Fibroblast of villous mesenchyme (primary cell): ENCODE measurements around the gene TRPM5. TPM values are rescaled to one million over a fixed set of nuclear protein-coding genes. Genes with fewer than 3 reads are reported as not detected.

ENCODE experiments used
- DNase-seq: peaks from one replicate; pipeline ENCODE4 v3.0.0-alpha.2; 2010; ENCODE audit warnings: low read depth
- H3K4me3 ChIP-seq: 2 replicates; pipeline ENCODE4 v1.5.1; 2011; ENCODE audit warnings: low read depth, mild to moderate bottlenecking, low read length
- CTCF ChIP-seq: IDR thresholded peaks from 2 replicates; pipeline ENCODE4 v1.5.1; 2012; ENCODE audit warnings: low read depth, mild to moderate bottlenecking, low read length; ENCODE audit not compliant: insufficient read depth
- total RNA-seq: library from RNA; depleted of rRNA; stranded (reverse); fragments of >200 nt; gene quantifications from 2 replicates; pipeline ENCODE4 v1.2.3, GENCODE V29; 2012

The TRPM5 gene
- total RNA-seq, 1 donor: not detected

DNA sequence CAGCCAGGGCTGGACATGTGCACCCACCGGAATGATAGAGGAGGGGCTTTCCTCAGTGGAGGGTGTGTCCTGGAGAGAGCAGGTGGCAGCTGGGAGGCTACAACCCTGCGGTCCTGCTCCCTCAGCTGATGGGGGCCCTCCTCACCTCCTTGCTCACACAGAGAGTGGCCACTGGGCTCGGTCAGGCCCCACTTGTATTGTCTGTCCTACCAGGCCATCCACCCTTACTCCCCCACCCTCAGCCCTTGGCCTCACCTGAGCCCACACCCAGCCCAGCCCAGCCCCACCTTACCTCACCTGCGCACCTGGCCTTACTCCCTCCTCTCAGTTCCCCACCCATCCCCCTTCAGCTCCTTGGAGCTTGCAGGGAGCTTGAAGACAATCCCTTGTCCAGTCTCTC, 3.1 kb downstream of the TRPM5 start:
- no peak overlapping the region for H3K4me3 ChIP-seq
- no peak for DNase-seq
- no peak for TF ChIP-seq CTCF

DNA sequence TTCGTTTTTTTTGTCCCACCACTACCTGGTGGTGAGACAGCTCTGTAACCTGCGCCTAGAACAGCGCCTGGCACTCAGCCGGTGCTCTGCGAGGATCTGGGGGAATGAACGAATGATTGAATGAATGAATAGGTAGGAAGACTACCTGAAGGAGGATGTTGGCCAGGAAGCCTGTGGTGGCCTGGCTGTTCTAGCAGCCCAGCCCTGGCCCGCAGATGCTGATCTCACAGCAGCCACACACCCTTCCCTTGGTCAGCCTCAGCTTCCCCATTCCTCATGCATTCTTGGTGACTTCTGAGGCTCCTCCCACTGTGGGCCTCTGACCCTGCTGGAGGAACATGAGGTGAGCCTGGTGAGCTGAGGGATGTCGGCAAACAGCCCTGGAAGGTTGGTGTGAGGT, 3.7 kb downstream of the TRPM5 start:
- H3K4me3 ChIP-seq: no peak overlapping the region
- no peak for TF ChIP-seq CTCF
- DNase-seq: no peak

DNA sequence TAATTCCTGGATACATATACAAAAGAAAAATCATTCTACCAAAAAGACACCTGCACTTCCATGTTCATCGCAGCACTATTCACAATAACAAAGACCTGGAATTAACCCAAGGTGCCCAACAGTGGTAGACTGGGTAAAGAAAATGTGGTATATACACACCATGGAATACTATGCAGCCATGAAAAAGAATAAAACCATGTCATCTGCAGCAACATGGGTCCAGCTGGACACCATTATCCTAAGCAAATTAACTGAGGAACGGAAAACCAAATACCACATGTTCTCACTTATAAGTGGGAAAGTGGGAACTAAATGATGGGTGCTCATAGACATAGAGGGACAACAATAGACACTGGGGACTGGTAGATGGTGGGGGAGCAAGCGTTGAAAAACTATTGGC, 4.5 kb downstream of the TRPM5 start:
- DNase-seq: no peak
- no peak overlapping the region for H3K4me3 ChIP-seq
- TF ChIP-seq CTCF: no peak

DNA sequence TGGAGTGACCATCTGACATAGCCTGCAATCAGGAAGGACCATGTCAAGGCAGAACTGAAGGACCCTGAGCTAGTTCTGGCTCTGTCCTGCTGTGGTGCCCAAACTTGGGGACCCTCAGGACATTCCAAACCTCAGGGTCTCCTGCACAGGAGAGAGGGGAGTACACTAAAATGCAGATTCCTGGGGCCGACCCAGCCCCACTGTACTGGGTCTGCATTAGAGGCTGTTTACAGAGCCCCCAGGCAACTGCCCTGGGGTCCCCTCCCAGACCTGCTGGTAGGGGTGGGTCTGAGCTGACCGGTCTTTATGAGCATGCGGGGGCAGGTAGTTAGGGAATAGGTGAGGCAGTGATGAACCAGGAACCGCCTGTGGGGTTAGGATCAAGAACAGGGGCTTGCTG, 6.8 kb downstream of the TRPM5 start:
- H3K4me3 ChIP-seq: no peak overlapping the region
- no peak for DNase-seq
- TF ChIP-seq CTCF: no peak

DNA sequence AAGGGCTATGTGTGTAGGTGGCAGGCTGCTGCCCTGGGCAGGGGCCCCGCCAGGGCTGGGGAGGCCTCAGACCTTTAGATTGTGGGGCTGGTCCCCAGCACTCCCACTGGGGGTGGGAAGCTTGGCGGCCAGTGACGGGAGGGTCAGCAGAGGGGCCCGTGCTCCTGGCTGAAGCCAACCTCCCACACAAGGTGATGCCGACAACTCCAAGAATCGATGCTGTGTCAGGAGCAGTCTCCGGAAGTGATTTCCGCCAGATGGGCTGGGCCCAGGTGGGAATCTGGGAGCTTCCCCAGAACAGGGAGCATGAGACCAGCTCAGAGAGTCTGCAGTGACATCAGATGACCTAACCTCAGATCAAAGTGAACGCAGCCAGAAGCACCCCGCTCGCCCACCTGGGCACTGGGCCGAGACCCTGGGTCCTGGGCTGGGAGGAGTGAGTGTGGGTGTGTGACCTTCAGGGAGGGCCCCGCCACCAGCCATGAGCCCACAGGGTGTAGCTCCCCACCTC, 7.7 kb downstream of the TRPM5 start:
- DNase-seq: no peak
- TF ChIP-seq CTCF: no peak
- no peak overlapping the region for H3K4me3 ChIP-seq

DNA sequence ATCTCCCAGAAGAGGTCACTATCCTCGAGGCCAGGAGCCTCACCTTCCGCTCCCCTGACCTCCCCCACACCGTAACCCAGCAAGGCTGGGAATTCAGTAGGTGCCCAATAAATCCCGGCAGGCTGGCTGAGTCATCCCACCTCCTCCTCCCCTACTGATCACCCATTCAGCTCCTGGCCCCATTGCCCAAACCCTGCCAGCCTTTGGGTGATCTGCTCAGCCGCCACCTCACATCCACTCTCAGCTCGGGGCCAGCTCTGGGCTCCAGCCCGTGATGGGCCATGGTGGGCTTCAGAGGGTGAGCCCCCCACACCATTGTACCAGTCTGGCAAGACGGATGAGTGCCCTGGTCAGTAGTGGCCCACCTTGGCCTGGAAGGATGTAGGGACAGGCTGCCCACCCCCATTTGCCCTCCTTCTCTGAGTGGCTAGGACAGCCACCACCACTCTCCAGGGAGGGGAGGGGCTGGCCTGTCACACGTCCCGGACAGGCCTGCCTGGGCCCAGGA, 8.2 kb downstream of the TRPM5 start:
- H3K4me3 ChIP-seq: no peak overlapping the region
- no peak for TF ChIP-seq CTCF
- no peak for DNase-seq
